HuH-7.5 (cell line): ENCODE results near the gene RHEBL1.
A peak's percentile ranks its signal among the peaks of the same experiment; 100 is the strongest.
"Not testable (repeated sequence)": the region's sequence is repeated elsewhere in the genome, so short reads cannot be mapped to it uniquely, and the experiment has no call there.

Source experiments
- DNase-seq: peaks from one replicate; pipeline ENCODE4 v3.0.0; 2011; ENCODE audit warnings: low spot score

The RHEBL1 gene

GRCh38 chr12:49089821-49090773 lies 20.3 kb upstream of the RHEBL1 start:
- no peak for DNase-seq

- no peak for DNase-seq
These were observed 19.2 kb upstream of the RHEBL1 start for GRCh38 chr12:49088932-49089330.

- peak; percentile 92 for DNase-seq
These were observed 18.6 kb upstream of the RHEBL1 start for GRCh38 chr12:49088150-49088931.

- DNase-seq: no peak
These were observed 16.3 kb upstream of the RHEBL1 start for GRCh38 chr12:49086116-49086515.

GRCh38 chr12:49084438-49084837 lies 14.7 kb upstream of the RHEBL1 start:
- no peak for DNase-seq

- no peak for DNase-seq
These were observed 10.0 kb upstream of the RHEBL1 start for GRCh38 chr12:49079793-49080192.

GRCh38 chr12:49070971-49071370 lies 1.2 kb upstream of the RHEBL1 start:
- DNase-seq: no peak

- no peak for DNase-seq
These were observed 786 bp downstream of the RHEBL1 start for GRCh38 chr12:49068879-49069506.

- no peak for DNase-seq
These were observed 3.7 kb downstream of the RHEBL1 start for GRCh38 chr12:49066120-49066519.

DNA sequence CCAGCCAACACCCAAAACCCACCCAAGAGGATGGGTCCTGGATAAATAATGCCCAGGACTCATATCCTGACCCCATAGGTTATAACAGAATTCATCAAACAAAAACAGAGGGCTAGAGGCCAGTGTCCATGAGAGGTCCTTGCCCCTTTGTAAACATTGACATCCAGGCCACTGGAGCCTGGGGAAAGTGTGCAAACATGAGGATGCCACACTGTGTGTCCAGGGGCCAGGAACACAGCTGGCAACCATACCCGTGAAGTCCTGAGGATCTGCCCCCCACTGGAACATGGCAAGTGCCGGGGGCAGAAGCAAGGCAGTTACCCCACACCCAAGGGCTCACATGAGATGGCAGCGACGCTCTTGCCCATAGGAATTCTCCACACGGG lies 5.0 kb downstream of the RHEBL1 start:
- no peak for DNase-seq

- DNase-seq: not testable (repeated sequence)
These were observed 7.9 kb downstream of the RHEBL1 start for GRCh38 chr12:49061916-49062315.

- DNase-seq: no peak
These were observed 8.6 kb downstream of the RHEBL1 start for GRCh38 chr12:49061157-49061650.

DNA sequence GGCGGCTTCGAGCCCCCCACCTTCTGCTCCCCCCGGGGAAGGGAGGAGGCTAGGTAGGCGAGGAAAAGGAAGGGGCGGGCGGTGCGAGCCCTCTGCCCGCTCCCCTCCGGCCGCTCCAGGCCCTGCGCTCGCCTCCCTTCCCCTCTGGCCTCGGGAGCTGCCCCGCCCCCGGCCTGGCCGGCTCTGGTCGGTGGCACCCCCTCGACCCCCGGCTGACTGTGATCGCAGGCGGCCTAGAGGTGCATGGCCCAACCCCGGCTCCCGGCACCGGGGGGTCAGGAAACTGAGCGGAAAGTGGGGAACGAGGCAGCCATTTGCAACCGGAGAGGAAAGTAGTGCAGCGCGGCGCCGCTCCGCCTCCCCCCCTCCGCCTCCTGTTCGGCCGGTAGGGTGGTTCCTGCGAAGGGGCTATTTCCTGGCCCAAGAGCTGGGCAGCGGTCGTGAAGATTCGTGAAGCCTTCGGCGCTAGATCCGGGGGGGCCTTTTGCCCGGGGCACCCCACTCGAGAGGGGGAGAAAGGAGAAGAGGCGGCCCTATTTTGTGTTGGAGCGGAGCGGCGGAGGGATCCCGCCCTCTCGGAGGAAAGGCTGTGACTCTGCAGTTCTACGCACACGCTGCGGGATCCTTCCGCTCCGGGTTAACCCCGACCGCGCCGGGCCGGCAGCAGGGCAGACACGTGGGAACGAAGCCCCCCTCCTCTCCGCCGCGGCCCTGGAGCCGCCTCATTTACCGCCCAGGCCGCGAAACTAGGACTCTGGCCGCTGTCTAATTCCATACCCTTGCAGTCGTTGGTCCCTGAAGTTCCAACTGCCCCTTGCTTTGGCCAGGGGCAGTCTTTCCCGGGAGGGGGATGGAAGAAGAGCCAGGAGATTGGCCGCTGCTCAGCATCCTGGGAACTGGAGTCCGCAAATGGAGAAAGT lies 9.3 kb downstream of the RHEBL1 start, which contains the start of gene KMT2D:
Gene KMT2D (minus strand): TSS at position 558 of the 920 bp plus-strand sequence. CDS start 5,470 bp downstream, outside the sequence.
- DNase-seq: peak; percentile 98

GRCh38 chr12:49059299-49060171 lies 10.2 kb downstream of the RHEBL1 start:
- no peak for DNase-seq

GRCh38 chr12:49059045-49059298 lies 10.8 kb downstream of the RHEBL1 start:
- DNase-seq: no peak

- DNase-seq: peak; percentile 57
These were observed 11.3 kb downstream of the RHEBL1 start for GRCh38 chr12:49058366-49059044.

DNA sequence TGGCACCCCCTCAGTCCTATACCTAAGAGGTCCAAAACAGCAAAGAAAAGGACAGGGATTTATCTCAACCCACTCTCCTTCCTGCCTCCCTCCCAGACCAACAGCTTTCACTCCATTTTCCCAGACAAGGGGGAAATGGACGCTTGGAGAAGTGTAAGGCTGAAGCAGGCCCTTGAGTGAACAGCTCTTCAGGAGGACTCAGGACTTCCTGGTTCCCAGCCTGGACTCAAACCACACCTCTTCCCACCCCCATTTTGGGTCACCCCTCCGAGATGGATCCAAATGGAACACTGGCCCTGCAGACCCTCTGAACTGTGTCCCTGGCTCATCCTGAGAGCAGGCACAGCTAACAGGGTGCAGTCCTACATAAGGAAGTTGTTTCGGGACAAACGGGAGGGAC lies 11.9 kb downstream of the RHEBL1 start:
- no peak for DNase-seq

DNA sequence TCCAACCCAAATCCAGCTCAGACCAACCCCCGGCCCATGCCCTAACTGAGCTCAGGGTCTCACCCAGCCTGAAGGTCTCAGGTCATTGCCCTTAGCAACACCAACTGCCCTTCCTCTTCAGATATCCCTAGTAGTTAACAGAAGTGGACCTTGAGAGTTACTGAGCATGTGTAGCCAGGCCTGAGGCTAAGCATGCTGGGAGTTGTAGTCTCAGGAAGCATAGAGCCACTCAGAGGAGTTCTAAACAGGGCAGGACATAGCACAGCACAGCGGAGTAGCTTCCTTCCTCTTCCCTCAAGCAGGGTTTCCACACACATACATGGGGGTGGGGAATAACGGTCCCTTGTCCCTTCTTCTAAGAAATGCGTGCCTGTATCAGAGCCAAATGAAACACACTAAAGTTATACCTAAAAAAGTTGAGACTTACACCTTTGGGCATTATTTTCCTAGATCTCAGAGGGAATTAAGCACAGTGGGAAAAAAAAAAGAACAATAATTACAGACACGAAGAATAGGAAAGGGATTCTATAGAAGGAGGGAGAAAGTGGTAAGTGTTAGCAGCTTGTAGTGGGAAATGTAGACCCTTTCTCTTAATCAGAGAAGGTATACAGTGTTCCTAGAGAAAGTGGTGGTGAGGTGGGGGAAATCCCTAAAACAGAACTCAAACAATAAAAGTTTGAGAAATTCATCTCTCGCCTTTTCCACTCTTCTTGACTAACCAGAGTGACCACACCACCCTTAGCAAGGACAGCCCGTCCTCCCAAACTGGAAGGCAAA lies 13.6 kb downstream of the RHEBL1 start:
- peak; percentile 81 for DNase-seq

GRCh38 chr12:49055092-49055491 lies 14.7 kb downstream of the RHEBL1 start:
- DNase-seq: no peak
